Measurements from ENCODE around the gene AKAP7.
"Not testable (repeated sequence)": the region's sequence is repeated elsewhere in the genome, so short reads cannot be mapped to it uniquely, and the experiment has no call there.

- not testable (repeated sequence) for TF ChIP-seq TAF1 (IDR thresholded peaks at IDR 0.05; ENCODE audit: low read depth); CTCF (IDR thresholded peaks at IDR 0.05; ENCODE audit: poor library complexity, severe bottlenecking); MXI1 (conservative IDR thresholded peaks at IDR 0.05; ENCODE audit: poor library complexity, severe bottlenecking); RAD21 (conservative IDR thresholded peaks at IDR 0.05)
Observed at GRCh38 chr6:131325669-131326068, 190.4 kb downstream of the AKAP7 start.

All from neural cell (in vitro differentiated cells).